Fibroblast of lung (primary cell): ENCODE data around the gene TMEM220. TPM values are rescaled to one million over a fixed set of nuclear protein-coding genes. Genes with fewer than 3 reads are reported as not detected.

ENCODE experiments used
- DNase-seq, 2 donors: peaks; one replicate each; pipeline versions ENCODE4 v3.0.0 to v3.0.0-alpha.2; 2010; ENCODE audit warnings: low read depth in 2 of 2
- H2AFZ ChIP-seq: 2 replicates; pipeline ENCODE4 v1.5.1; 2012; ENCODE audit warnings: low read length, control low read depth, inconsistent platforms
- H3K27ac ChIP-seq: 2 replicates; pipeline ENCODE4 v1.5.1; 2011; ENCODE audit warnings: low read length, control low read depth; ENCODE audit not compliant: insufficient read depth
- H3K27me3 ChIP-seq: 2 replicates; pipeline ENCODE4 v1.5.1; 2011; ENCODE audit warnings: mild to moderate bottlenecking, low read length; ENCODE audit not compliant: control insufficient read depth, insufficient read depth
- H3K36me3 ChIP-seq: 2 replicates; pipeline ENCODE4 v1.5.1; 2011; ENCODE audit warnings: low read length; ENCODE audit not compliant: control insufficient read depth, insufficient read depth
- H3K4me1 ChIP-seq: 2 replicates; pipeline ENCODE4 v1.5.1; 2011; ENCODE audit warnings: low read length; ENCODE audit not compliant: control insufficient read depth, insufficient read depth; ENCODE audit errors: extremely low read depth
- H3K4me2 ChIP-seq: 2 replicates; pipeline ENCODE4 v1.5.1; 2011; ENCODE audit warnings: low read length, control low read depth; ENCODE audit not compliant: insufficient read depth; ENCODE audit errors: extremely low read depth
- H3K4me3 ChIP-seq, 4 experiments: fragments of 200-600 bp in 1 of 4; sonication (generic) in 1 of 4; replicated peaks in 1 of 4; 2 replicates each; pipeline ENCODE4 v1.5.1; 2011 to 2016; ENCODE audit warnings: low read length in 4 of 4, low read depth in 3 of 4, mild to moderate bottlenecking in 3 of 4, control low read depth in 2 of 4, inconsistent platforms in 1 of 4, mixed read lengths in 1 of 4; ENCODE audit not compliant: insufficient read depth in 1 of 4; ENCODE audit errors: control extremely low read depth in 1 of 4
- H3K79me2 ChIP-seq: 2 replicates; pipeline ENCODE4 v1.5.1; 2012; ENCODE audit warnings: mild to moderate bottlenecking, low read length, inconsistent platforms; ENCODE audit not compliant: control insufficient read depth, insufficient read depth
- H3K9ac ChIP-seq: 2 replicates; pipeline ENCODE4 v1.5.1; 2011; ENCODE audit warnings: mild to moderate bottlenecking, low read length, control low read depth; ENCODE audit not compliant: insufficient read depth
- H3K9me3 ChIP-seq: 2 replicates; pipeline ENCODE4 v1.5.1; 2012; ENCODE audit warnings: low read depth, low read length; ENCODE audit not compliant: control insufficient read depth, insufficient read depth
- H4K20me1 ChIP-seq: 2 replicates; pipeline ENCODE4 v1.5.1; 2011; ENCODE audit warnings: low read length; ENCODE audit not compliant: control insufficient read depth, insufficient read depth; ENCODE audit errors: extremely low read depth
- EZH2 ChIP-seq: IDR thresholded peaks from 2 replicates; pipeline ENCODE4 v1.5.1; 2012; ENCODE audit warnings: low read length, control low read depth, mild to moderate bottlenecking; ENCODE audit errors: missing control alignments
- polyA plus RNA-seq, 2 donors: library from polyadenylated mRNA; depleted of rRNA in 1 of 2; stranded (reverse) in 1 of 2; unstranded in 1 of 2; fragments of >200 nt; gene quantifications; 2 replicates each; pipeline ENCODE4 v1.2.1, GENCODE V29; 2011 to 2012; ENCODE audit warnings: missing spikeins in 1 of 2
- total RNA-seq: library from RNA; depleted of rRNA; stranded (reverse); fragments of >200 nt; gene quantifications from 2 replicates; pipeline ENCODE4 v1.2.1, GENCODE V29; 2014
- TF ChIP-seq, protein P1 (sequence below), 2 donors: IDR thresholded peaks in 1 of 2; conservative IDR thresholded peaks in 1 of 2; 1 replicate in 1 of 2; 2 replicates in 1 of 2; pipeline ENCODE4 v1.5.1; 2011 to 2012; ENCODE audit warnings: low read length in 2 of 2, control low read depth in 1 of 2, inconsistent platforms in 1 of 2, low read depth in 1 of 2, mild to moderate bottlenecking in 1 of 2

The TMEM220 gene
- total and polyA plus RNA-seq, 2 donors (not counting 1 experiment from before 2014, with no cell fraction given) = 4.1 to 4.3 TPM

DNA sequence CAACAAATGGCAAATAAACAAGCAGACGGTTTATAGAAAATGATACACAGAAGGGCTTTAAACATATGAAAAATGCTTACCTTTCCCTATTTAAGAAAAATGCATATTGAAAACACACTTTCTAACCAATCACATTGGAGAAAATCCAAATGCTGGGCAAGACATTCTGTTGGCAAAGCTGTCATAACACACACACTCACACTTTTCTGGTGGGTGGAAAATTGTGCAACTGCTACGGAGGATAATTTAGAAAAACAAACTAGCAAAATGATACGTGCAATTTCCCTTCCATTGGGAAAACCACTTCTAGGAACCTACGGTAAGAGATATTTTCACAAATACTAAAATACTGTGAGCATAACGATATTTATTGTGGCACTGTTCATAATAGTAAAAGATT is 62.9 kb downstream of the TMEM220 start:
- Histone ChIP-seq H3K36me3 (no peaks in the 10 kb centered on the region), H3K27ac (no peak overlapping the region), H2AFZ (no peak overlapping the region), H3K27me3 (no peaks in the 10 kb centered on the region), H3K4me1 (no peaks in the 10 kb centered on the region), H3K9ac (no peak overlapping the region), H3K4me3 (no peak overlapping the region), H3K9me3 (no peaks in the 10 kb centered on the region), H3K79me2 (no peaks in the 10 kb centered on the region), H3K4me2 (no peak overlapping the region), H4K20me1 (no peaks in the 10 kb centered on the region)
- peak in 1 of 2 donors; percentile 28 for DNase-seq
- TF ChIP-seq, protein P1, sequence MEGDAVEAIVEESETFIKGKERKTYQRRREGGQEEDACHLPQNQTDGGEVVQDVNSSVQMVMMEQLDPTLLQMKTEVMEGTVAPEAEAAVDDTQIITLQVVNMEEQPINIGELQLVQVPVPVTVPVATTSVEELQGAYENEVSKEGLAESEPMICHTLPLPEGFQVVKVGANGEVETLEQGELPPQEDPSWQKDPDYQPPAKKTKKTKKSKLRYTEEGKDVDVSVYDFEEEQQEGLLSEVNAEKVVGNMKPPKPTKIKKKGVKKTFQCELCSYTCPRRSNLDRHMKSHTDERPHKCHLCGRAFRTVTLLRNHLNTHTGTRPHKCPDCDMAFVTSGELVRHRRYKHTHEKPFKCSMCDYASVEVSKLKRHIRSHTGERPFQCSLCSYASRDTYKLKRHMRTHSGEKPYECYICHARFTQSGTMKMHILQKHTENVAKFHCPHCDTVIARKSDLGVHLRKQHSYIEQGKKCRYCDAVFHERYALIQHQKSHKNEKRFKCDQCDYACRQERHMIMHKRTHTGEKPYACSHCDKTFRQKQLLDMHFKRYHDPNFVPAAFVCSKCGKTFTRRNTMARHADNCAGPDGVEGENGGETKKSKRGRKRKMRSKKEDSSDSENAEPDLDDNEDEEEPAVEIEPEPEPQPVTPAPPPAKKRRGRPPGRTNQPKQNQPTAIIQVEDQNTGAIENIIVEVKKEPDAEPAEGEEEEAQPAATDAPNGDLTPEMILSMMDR (conservative IDR thresholded peaks at IDR 0.05 in 1 of 2, IDR thresholded peaks at IDR 0.05 in 1 of 2; ENCODE audit: low read depth in 1 of 2, low read length in 2 of 2) = no peak
- no peak for TF ChIP-seq EZH2

DNA sequence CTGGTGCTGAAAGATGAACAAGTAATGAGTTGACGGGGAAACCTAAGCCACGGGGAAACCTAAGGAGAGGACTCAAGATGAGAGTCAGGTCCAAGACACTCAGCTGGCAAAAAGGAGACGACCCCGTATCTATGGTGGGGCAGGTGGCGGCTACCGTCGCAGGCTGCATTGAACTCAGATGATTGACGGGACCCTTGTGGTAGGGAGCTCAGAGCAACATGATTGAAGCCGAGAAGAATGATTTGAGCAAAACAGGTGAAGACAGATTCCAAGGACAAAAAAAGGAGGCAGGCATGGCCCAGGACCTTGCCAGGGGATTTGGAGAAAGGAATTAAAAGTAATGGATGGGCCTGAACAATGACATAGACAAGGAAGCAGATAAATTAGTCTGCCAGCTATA is 65.3 kb downstream of the TMEM220 start:
- Histone ChIP-seq H3K4me2 (no peak overlapping the region), H3K4me3 (no peak overlapping the region), H2AFZ (no peak overlapping the region), H3K36me3 (no peaks in the 10 kb centered on the region), H3K4me1 (no peaks in the 10 kb centered on the region), H3K27ac (no peak overlapping the region), H4K20me1 (no peaks in the 10 kb centered on the region), H3K9ac (no peak overlapping the region), H3K9me3 (no peaks in the 10 kb centered on the region), H3K27me3 (no peaks in the 10 kb centered on the region), H3K79me2 (no peaks in the 10 kb centered on the region)
- TF ChIP-seq, protein P1 (conservative IDR thresholded peaks at IDR 0.05 in 1 of 2, IDR thresholded peaks at IDR 0.05 in 1 of 2; ENCODE audit: low read depth in 1 of 2, low read length in 2 of 2) = no peak
- no peak for TF ChIP-seq EZH2
- no peak for DNase-seq

Other genes with a start within 250 kb of the TMEM220 start
- not detected in 2 replicates for gene MYH1, start 211.5 kb downstream of the TMEM220 start, total RNA-seq
- not detected in 2 replicates for gene MYH1, start 211.5 kb downstream of the TMEM220 start, polyA plus RNA-seq
- not detected in 2 replicates for gene MYH2, start 180.4 kb downstream of the TMEM220 start, total RNA-seq
- not detected in 2 replicates for gene MYH2, start 180.4 kb downstream of the TMEM220 start, polyA plus RNA-seq
- 0.50 and 0.51 TPM in 2 replicates for gene MYH3, start 72.7 kb downstream of the TMEM220 start, total RNA-seq
- gene MYH3, start 72.7 kb downstream of the TMEM220 start, polyA plus RNA-seq = 0.25 and 1.0 TPM in 2 replicates
- gene SCO1, start 32.5 kb downstream of the TMEM220 start, total RNA-seq = 31.8 and 56.6 TPM in 2 replicates
- gene SCO1, start 32.5 kb downstream of the TMEM220 start, polyA plus RNA-seq = 16.7 and 20.0 TPM in 2 replicates
- gene ADPRM, start 32.4 kb downstream of the TMEM220 start, total RNA-seq = 17.0 and 25.4 TPM in 2 replicates
- 8.7 and 11.3 TPM in 2 replicates for gene ADPRM, start 32.4 kb downstream of the TMEM220 start, polyA plus RNA-seq
- not detected in 2 replicates for gene TMEM238L, start 74.1 kb upstream of the TMEM220 start, total RNA-seq
- gene TMEM238L, start 74.1 kb upstream of the TMEM220 start, polyA plus RNA-seq = not detected in 2 replicates
- gene PIRT, start 108.1 kb upstream of the TMEM220 start, total RNA-seq = not detected in 2 replicates
- gene PIRT, start 108.1 kb upstream of the TMEM220 start, polyA plus RNA-seq = not detected in 2 replicates